ENCODE measurements around the gene SLC36A4.
"Not testable (repeated sequence)": the region's sequence is repeated elsewhere in the genome, so short reads cannot be mapped to it uniquely, and the experiment has no call there.

The SLC36A4 gene

GRCh38 chr11:93197380-93198214, at the start of gene SLC36A4:
Gene SLC36A4 (minus strand): TSS chr11:93197991. CDS start chr11:93197832, 159 bp downstream.
- peak; percentile 65 for DNase-seq

GRCh38 chr11:93246790-93247189, 49.0 kb upstream of the SLC36A4 start:
- DNase-seq, result not testable (repeated sequence)

- DNase-seq, result no peak
These were observed 46.2 kb upstream of the SLC36A4 start for GRCh38 chr11:93244018-93244417.

GRCh38 chr11:93239966-93240365, 42.2 kb upstream of the SLC36A4 start:
- DNase-seq, result no peak

GRCh38 chr11:93238956-93239355, 41.2 kb upstream of the SLC36A4 start:
- no peak for DNase-seq

GRCh38 chr11:93236741-93237675, 39.2 kb upstream of the SLC36A4 start:
- DNase-seq, result peak; percentile 49

- peak; percentile 54 for DNase-seq
These were observed 36.9 kb upstream of the SLC36A4 start for GRCh38 chr11:93234602-93235207.

GRCh38 chr11:93229876-93230275, 32.1 kb upstream of the SLC36A4 start:
- DNase-seq, result no peak

- peak; percentile 6 for DNase-seq
These were observed 27.9 kb upstream of the SLC36A4 start for GRCh38 chr11:93225662-93226061.

- peak; percentile 1 for DNase-seq
These were observed 23.7 kb upstream of the SLC36A4 start for GRCh38 chr11:93221539-93221938.

GRCh38 chr11:93220078-93220477, 22.3 kb upstream of the SLC36A4 start:
- no peak for DNase-seq

- DNase-seq, result no peak
These were observed 21.6 kb upstream of the SLC36A4 start for GRCh38 chr11:93219440-93219839.

- DNase-seq, result peak; percentile 88
These were observed 18.8 kb upstream of the SLC36A4 start for GRCh38 chr11:93216511-93217101.

GRCh38 chr11:93213622-93214021, 15.8 kb upstream of the SLC36A4 start:
- DNase-seq, result no peak

GRCh38 chr11:93212094-93212493, 14.3 kb upstream of the SLC36A4 start:
- no peak for DNase-seq

- no peak for DNase-seq
These were observed 11.7 kb upstream of the SLC36A4 start for GRCh38 chr11:93209466-93209865.

- DNase-seq, result no peak
These were observed 11.0 kb upstream of the SLC36A4 start for GRCh38 chr11:93208663-93209270.

GRCh38 chr11:93199616-93200015, 1.8 kb upstream of the SLC36A4 start:
- no peak for DNase-seq

- no peak for DNase-seq
These were observed 539 bp upstream of the SLC36A4 start for GRCh38 chr11:93198215-93198845.

- no peak for DNase-seq
These were observed 893 bp downstream of the SLC36A4 start for GRCh38 chr11:93196816-93197379.

GRCh38 chr11:93194673-93195291, 3.0 kb downstream of the SLC36A4 start:
- no peak for DNase-seq
